NCI-H345 treated with DMSO at 0.1 percent for 48 hours (cell line): ENCODE data around the gene DCAF5.
"Not testable (repeated sequence)": the region's sequence is repeated elsewhere in the genome, so short reads cannot be mapped to it uniquely, and the experiment has no call there.

Experiments used
- DNase-seq: peaks from one replicate; lab custom pipeline; 2025; ENCODE audit not compliant: unreplicated experiment; lab: John Stamatoyannopoulos, UW

DCAF5 gene

GRCh38 chr14:69152902-69153151, at the start of gene DCAF5:
Gene DCAF5, minus strand, starts transcription at chr14:69153119. Its CDS starts 141 bp downstream, at chr14:69152978.
- no peak for DNase-seq

- DNase-seq = no peak
These were observed 46.9 kb upstream of the DCAF5 start for GRCh38 chr14:69199786-69200185.

GRCh38 chr14:69193721-69194120, 40.8 kb upstream of the DCAF5 start:
- DNase-seq = no peak

GRCh38 chr14:69191340-69192111, 38.6 kb upstream of the DCAF5 start, which contains the start of gene EXD2:
Gene EXD2, plus strand, starts transcription at chr14:69191498. Its CDS starts 17,973 bp downstream, at chr14:69209471.
- peak; percentile 88 for DNase-seq

GRCh38 chr14:69190191-69190590, 37.3 kb upstream of the DCAF5 start:
- no peak for DNase-seq

GRCh38 chr14:69183735-69184134, 30.8 kb upstream of the DCAF5 start:
- no peak for DNase-seq

GRCh38 chr14:69182580-69182979, 29.7 kb upstream of the DCAF5 start:
- DNase-seq = not testable (repeated sequence)

GRCh38 chr14:69181491-69181890, 28.6 kb upstream of the DCAF5 start:
- DNase-seq = no peak

- no peak for DNase-seq
These were observed 22.2 kb upstream of the DCAF5 start for GRCh38 chr14:69175130-69175529.

GRCh38 chr14:69171569-69171968, 18.6 kb upstream of the DCAF5 start:
- DNase-seq = no peak

- no peak for DNase-seq
These were observed 17.9 kb upstream of the DCAF5 start for GRCh38 chr14:69170839-69171238.

GRCh38 chr14:69165787-69166186, 12.9 kb upstream of the DCAF5 start:
- not testable (repeated sequence) for DNase-seq

- no peak for DNase-seq
These were observed 8.7 kb upstream of the DCAF5 start for GRCh38 chr14:69161590-69161989.

GRCh38 chr14:69156224-69156623, 3.3 kb upstream of the DCAF5 start:
- no peak for DNase-seq

- no peak for DNase-seq
These were observed 1.9 kb upstream of the DCAF5 start for GRCh38 chr14:69154779-69155178.

GRCh38 chr14:69153873-69154270, 953 bp upstream of the DCAF5 start:
- no peak for DNase-seq

- peak; percentile 82 for DNase-seq
These were observed 393 bp upstream of the DCAF5 start for GRCh38 chr14:69153152-69153872.

GRCh38 chr14:69152181-69152901, 578 bp downstream of the DCAF5 start:
- DNase-seq = no peak

- DNase-seq = peak; percentile 29
These were observed 1.3 kb downstream of the DCAF5 start for GRCh38 chr14:69151458-69152180.

GRCh38 chr14:69149461-69150244, 3.3 kb downstream of the DCAF5 start:
- no peak for DNase-seq
